NCI-H2107 (cell line): ENCODE measurements around the gene PCDHGA7.
"Not testable (repeated sequence)": the region's sequence is repeated elsewhere in the genome, so short reads cannot be mapped to it uniquely, and the experiment has no call there.

Source experiments
- DNase-seq: peaks from one replicate; lab custom pipeline; 2025; lab: John Stamatoyannopoulos, UW

PCDHGA7 gene

DNA sequence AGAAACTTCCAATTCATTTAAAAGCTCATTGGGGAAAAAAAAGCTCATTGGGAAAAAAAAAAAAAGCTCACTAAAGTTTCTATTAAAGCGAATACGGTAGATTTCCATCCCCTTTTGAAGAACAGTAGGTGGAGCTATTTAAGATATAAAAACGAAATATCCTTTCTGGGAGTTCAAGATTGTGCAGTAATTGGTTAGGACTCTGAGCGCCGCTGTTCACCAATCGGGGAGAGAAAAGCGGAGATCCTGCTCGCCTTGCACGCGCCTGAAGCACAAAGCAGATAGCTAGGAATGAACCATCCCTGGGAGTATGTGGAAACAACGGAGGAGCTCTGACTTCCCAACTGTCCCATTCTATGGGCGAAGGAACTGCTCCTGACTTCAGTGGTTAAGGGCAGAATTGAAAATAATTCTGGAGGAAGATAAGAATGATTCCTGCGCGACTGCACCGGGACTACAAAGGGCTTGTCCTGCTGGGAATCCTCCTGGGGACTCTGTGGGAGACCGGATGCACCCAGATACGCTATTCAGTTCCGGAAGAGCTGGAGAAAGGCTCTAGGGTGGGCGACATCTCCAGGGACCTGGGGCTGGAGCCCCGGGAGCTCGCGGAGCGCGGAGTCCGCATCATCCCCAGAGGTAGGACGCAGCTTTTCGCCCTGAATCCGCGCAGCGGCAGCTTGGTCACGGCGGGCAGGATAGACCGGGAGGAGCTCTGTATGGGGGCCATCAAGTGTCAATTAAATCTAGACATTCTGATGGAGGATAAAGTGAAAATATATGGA lies 48.0 kb downstream of the PCDHGA7 start, which contains the start of gene PCDHGA12:
Gene PCDHGA12 (plus strand): TSS at position 176 of the 782 bp plus-strand sequence. CDS start 253 bp downstream, at position 429.
- no peak for DNase-seq

DNA sequence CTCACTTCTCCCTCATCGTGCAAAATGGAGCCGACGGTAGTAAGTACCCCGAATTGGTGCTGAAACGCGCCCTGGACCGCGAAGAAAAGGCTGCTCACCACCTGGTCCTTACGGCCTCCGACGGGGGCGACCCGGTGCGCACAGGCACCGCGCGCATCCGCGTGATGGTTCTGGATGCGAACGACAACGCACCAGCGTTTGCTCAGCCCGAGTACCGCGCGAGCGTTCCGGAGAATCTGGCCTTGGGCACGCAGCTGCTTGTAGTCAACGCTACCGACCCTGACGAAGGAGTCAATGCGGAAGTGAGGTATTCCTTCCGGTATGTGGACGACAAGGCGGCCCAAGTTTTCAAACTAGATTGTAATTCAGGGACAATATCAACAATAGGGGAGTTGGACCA lies 48.7 kb downstream of the PCDHGA7 start:
- no peak for DNase-seq

DNA sequence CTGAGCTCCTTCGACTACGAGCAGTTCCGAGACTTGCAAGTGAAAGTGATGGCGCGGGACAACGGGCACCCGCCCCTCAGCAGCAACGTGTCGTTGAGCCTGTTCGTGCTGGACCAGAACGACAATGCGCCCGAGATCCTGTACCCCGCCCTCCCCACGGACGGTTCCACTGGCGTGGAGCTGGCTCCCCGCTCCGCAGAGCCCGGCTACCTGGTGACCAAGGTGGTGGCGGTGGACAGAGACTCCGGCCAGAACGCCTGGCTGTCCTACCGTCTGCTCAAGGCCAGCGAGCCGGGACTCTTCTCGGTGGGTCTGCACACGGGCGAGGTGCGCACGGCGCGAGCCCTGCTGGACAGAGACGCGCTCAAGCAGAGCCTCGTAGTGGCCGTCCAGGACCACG lies 49.8 kb downstream of the PCDHGA7 start:
- not testable (repeated sequence) for DNase-seq

DNA sequence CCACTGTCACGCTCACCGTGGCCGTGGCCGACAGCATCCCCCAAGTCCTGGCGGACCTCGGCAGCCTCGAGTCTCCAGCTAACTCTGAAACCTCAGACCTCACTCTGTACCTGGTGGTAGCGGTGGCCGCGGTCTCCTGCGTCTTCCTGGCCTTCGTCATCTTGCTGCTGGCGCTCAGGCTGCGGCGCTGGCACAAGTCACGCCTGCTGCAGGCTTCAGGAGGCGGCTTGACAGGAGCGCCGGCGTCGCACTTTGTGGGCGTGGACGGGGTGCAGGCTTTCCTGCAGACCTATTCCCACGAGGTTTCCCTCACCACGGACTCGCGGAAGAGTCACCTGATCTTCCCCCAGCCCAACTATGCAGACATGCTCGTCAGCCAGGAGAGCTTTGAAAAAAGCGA lies 50.2 kb downstream of the PCDHGA7 start:
- DNase-seq = not testable (repeated sequence)

DNA sequence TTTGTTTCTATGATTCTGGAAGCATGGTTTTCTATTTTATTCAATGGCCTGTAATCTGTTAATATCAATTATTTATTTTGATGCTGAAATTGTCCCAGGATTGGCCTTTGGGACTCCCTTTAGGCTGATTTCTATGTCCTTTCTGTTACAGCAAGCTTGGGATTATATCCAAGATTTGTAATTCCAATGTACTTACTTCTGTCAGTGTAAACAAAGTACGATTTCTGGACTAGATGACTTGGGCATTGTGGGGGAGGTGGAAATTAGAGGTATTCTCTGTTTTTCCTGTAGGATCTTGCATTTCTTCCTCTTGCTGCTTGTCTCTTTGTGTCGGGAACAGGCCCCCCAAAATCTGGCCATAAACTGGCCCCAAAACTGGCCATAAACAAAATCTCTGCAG lies 51.5 kb downstream of the PCDHGA7 start:
- DNase-seq = no peak
